ENCODE data around the gene FBLIM1.

DNA sequence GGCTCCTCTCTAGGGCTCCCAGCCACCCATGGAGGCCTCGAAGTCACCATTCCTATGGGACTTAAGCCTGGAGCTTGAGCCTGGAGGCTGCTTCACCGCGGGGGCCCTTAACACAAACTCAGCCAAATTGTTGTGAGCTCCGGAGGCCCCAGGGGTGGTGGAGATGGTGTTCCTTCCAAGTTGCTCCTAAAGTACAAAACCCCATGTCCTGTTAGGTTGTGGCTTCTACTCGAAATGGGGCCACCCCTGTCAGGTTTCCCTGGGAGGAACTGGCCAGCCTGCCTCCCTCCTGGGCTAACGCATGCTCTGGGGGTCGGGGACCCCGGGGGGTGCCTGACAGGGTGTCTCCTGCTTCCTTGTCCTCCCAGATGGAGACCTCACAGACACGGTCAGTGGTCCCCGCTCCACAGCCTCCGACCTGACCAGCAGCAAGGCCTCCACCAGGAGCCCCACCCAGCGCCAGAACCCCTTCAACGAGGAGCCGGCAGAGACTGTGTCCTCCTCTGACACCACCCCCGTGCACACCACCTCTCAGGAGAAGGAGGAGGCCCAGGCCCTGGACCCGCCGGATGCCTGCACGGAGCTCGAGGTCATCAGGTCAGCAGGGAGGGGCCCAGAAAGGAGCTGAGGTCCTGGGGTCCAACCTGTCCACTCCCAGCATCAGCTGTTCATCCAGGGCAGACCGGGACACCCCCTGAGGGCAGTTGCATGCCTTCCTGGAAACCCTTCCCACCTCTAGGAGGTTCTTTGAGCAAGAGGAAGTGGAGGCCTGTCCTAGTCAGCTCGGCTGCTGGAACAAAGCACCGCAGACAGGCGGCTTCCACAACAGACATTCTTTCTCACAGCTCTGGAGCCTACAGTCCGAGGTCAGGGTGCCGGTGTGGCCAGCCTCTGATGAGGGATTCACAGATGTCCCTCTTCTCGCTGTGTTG, 33.4 kb upstream of the FBLIM1 start:
- TF ChIP-seq MAX (CRISPR knock-in tag; IDR thresholded peaks at IDR 0.05) (no peak), USF2 (CRISPR knock-in tag; IDR thresholded peaks at IDR 0.05) (no peak), FOXJ3 (CRISPR knock-in tag; IDR thresholded peaks at IDR 0.05; ENCODE audit: borderline replicate concordance) (no peak)
- TF ChIP-seq, protein P1, sequence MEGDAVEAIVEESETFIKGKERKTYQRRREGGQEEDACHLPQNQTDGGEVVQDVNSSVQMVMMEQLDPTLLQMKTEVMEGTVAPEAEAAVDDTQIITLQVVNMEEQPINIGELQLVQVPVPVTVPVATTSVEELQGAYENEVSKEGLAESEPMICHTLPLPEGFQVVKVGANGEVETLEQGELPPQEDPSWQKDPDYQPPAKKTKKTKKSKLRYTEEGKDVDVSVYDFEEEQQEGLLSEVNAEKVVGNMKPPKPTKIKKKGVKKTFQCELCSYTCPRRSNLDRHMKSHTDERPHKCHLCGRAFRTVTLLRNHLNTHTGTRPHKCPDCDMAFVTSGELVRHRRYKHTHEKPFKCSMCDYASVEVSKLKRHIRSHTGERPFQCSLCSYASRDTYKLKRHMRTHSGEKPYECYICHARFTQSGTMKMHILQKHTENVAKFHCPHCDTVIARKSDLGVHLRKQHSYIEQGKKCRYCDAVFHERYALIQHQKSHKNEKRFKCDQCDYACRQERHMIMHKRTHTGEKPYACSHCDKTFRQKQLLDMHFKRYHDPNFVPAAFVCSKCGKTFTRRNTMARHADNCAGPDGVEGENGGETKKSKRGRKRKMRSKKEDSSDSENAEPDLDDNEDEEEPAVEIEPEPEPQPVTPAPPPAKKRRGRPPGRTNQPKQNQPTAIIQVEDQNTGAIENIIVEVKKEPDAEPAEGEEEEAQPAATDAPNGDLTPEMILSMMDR (IDR thresholded peaks at IDR 0.05): no peak

Data from WTC11 (cell line).